ENCODE measurements around the gene MED9.

GRCh38 chr17:17506893-17507464 is 30.2 kb downstream of the MED9 start:
- TF ChIP-seq POLR2AphosphoS5 (IDR thresholded peaks at IDR 0.05) (no peak), CTCF (IDR thresholded peaks at IDR 0.05) (no peak)
